ENCODE measurements around the gene SHISAL2A. TPM values are rescaled to one million over a fixed set of nuclear protein-coding genes. Genes with fewer than 3 reads are reported as not detected.

The SHISAL2A gene
- total RNA-seq, 1 donor from 2014 or later, result 0.65 TPM

DNA sequence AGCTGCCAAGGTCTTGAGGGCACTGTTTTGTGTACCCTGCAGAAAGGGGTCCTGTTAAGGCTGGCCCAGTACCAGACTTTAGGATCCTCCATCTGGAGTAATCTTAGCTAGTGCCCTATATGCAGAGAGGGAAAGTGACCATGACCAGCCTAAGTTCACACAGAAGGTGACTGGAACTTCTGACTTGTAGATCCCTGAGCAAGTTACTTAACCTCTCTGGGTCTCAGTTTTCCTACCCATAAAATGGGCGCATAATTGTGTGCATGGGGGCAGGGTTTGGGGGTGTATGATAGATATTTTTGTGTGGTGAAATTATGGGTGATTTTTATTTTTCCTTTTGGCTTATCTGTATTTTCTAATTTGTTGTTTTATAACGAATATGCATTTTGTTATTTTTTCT lies 3.3 kb upstream of the SHISAL2A start:
- no peak for DNase-seq (ENCODE audit: low read depth, low spot score)
- peaks cover 3% of the 10 kb centered on the region for H3K9me3 Mint-ChIP-seq
- no peak overlapping the region for H3K27ac Mint-ChIP-seq (ENCODE audit: unreplicated experiment)
- TF ChIP-seq, protein P1, sequence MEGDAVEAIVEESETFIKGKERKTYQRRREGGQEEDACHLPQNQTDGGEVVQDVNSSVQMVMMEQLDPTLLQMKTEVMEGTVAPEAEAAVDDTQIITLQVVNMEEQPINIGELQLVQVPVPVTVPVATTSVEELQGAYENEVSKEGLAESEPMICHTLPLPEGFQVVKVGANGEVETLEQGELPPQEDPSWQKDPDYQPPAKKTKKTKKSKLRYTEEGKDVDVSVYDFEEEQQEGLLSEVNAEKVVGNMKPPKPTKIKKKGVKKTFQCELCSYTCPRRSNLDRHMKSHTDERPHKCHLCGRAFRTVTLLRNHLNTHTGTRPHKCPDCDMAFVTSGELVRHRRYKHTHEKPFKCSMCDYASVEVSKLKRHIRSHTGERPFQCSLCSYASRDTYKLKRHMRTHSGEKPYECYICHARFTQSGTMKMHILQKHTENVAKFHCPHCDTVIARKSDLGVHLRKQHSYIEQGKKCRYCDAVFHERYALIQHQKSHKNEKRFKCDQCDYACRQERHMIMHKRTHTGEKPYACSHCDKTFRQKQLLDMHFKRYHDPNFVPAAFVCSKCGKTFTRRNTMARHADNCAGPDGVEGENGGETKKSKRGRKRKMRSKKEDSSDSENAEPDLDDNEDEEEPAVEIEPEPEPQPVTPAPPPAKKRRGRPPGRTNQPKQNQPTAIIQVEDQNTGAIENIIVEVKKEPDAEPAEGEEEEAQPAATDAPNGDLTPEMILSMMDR (conservative IDR thresholded peaks at IDR 0.05), result no peak
- H3K4me1 Mint-ChIP-seq, result peaks cover 28% of the 10 kb centered on the region
- H3K4me3 Mint-ChIP-seq, result peak overlapping the region; percentile 28
- peaks cover 47% of the 10 kb centered on the region for H3K27me3 Mint-ChIP-seq (ENCODE audit: low read depth)
- no peaks in the 10 kb centered on the region for H3K36me3 Mint-ChIP-seq (ENCODE audit: low read depth)

DNA sequence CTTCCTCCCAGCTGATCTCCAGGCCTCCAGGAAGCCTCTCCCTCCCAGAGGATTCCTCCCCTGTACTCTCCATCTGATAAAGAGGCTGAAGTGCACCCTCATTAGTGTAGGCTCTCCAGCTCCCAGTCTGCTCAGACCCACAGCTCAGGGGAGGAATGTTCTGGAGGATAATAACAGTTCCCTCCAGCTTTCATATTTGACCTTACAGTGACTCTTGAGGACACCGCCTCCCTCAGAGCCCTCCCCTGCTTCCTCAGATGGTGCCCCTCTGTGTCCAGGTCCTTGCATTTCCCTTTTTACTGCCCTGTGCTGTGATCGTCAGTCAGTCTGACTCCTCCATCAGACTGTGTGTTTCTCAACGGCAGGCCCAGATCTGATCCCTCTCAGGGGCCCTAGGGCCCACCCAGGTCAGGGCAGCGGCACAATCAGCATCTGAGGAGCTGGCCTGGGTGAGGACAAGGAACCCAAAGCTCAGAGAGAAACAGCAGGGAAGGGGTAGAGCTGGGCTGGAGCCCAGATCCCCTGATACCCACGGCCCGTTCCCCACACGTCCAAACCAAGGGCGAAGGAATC lies 1.1 kb upstream of the SHISAL2A start:
- peaks cover 3% of the 10 kb centered on the region for H3K9me3 Mint-ChIP-seq

DNA sequence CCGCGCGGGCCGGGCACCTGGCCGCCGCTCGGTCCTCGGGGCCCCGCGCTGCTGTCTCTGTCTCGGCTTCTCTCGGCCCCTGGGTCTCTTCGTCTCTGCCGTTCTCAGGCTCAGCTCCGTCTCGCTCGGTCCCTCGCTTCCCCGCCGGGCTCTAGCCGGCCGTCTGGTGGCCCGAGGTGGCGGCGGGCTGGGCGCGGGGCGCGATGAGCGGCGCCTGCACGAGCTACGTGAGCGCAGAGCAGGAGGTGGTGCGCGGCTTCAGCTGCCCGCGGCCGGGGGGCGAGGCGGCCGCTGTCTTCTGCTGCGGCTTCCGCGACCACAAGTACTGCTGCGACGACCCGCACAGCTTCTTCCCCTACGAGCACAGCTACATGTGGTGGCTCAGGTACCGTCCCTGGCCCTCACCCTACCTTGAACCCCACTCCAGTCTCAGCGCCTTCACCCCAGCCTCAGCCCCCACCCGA lies 355 bp downstream of the SHISAL2A start:
- Mint-ChIP-seq H3K4me3 (peak overlapping the region; percentile 67), H3K27ac (ENCODE audit: unreplicated experiment) (no peak overlapping the region), H3K9me3 (peaks cover 3% of the 10 kb centered on the region), H3K36me3 (ENCODE audit: low read depth) (no peaks in the 10 kb centered on the region), H3K27me3 (ENCODE audit: low read depth) (peaks cover 58% of the 10 kb centered on the region), H3K4me1 (peaks cover 32% of the 10 kb centered on the region)
- peak; percentile 26 for DNase-seq (ENCODE audit: low read depth, low spot score)
- TF ChIP-seq, protein P1 (conservative IDR thresholded peaks at IDR 0.05), result no peak

More for the DNA sequence above, 1.1 kb upstream of the SHISAL2A start:
- Mint-ChIP-seq H3K4me3 (peak overlapping the region; percentile 64), H3K27ac (ENCODE audit: unreplicated experiment) (no peak overlapping the region), H3K27me3 (ENCODE audit: low read depth) (peaks cover 55% of the 10 kb centered on the region), H3K4me1 (peaks cover 30% of the 10 kb centered on the region), H3K36me3 (ENCODE audit: low read depth) (no peaks in the 10 kb centered on the region)
- TF ChIP-seq, protein P1 (conservative IDR thresholded peaks at IDR 0.05), result no peak
- DNase-seq (ENCODE audit: low read depth, low spot score), result no peak

DNA sequence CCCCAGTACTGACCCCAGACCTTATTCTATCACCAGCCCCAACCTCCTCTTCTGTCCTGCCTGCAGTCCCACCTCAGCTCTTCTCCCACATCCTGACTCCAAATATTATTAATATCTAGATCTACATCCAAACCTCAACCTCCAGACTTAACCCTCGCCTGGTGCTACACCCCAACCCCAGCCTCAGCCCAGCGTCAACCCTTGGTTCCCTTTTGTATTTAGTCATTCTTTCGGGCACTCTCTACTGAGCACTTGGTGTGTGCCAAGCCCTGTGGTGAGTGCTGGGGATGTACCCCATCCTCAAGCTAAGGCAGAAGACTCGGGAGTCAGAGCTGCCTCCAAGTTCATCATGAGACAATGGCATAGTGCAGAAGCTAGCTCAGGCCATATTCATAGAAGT lies 1.1 kb downstream of the SHISAL2A start:
- peak overlapping the region; percentile 67 for H3K4me3 Mint-ChIP-seq
- H3K27me3 Mint-ChIP-seq (ENCODE audit: low read depth), result peaks cover 55% of the 10 kb centered on the region
- H3K27ac Mint-ChIP-seq (ENCODE audit: unreplicated experiment), result no peak overlapping the region

DNA sequence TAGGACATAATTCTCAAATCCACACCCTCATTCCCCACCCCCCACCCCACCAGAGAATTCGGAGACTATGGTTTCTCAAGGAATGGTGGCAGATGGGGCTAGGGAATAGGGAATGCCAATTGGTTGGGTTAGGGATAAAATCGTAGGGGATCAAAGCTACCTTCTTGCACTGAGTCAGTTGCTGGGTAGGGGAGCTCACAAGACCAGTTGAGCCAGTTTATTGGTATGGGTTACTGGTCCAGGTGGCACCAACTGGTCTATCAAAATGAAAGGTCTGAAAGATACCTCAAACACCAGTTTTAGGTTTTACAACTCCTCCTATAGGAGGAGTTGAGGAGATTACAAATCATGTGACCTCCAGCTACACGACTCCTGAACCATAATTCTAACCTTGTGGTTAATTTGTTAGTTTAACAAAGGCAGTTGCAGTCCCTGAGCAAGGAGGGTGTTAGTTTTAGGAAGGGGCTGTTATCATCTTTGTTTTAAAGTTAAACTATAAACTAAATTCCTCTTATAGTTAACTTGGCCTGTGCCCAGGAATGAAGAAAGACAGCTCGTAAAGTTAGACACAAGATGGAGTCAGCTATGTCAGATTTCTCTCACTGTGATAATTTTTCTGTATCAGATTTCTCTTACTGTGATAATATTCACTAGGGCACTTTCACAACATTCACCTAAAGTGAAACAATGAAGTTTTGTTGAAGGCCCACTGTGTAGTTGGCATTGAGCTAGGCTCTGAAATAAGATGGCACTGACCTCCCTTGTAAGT lies 2.5 kb downstream of the SHISAL2A start:
- Mint-ChIP-seq H3K27ac (ENCODE audit: unreplicated experiment) (no peak overlapping the region), H3K36me3 (ENCODE audit: low read depth) (no peaks in the 10 kb centered on the region), H3K9me3 (peaks cover 5% of the 10 kb centered on the region), H3K4me3 (no peak overlapping the region), H3K4me1 (peaks cover 23% of the 10 kb centered on the region), H3K27me3 (ENCODE audit: low read depth) (peaks cover 48% of the 10 kb centered on the region)
- DNase-seq (ENCODE audit: low read depth, low spot score), result no peak
- TF ChIP-seq, protein P1 (conservative IDR thresholded peaks at IDR 0.05), result no peak

More for the DNA sequence above, 1.1 kb downstream of the SHISAL2A start:
- no peaks in the 10 kb centered on the region for H3K36me3 Mint-ChIP-seq (ENCODE audit: low read depth)
- H3K4me1 Mint-ChIP-seq, result peaks cover 25% of the 10 kb centered on the region
- H3K9me3 Mint-ChIP-seq, result peaks cover 3% of the 10 kb centered on the region
- TF ChIP-seq, protein P1 (conservative IDR thresholded peaks at IDR 0.05), result no peak
- DNase-seq (ENCODE audit: low read depth, low spot score), result no peak

All from neural crest cell (in vitro differentiated cells).